CD4-positive, alpha-beta T cell (primary cell): ENCODE measurements around the gene FBXO27. TPM values are rescaled to one million over a fixed set of nuclear protein-coding genes. Genes with fewer than 3 reads are reported as not detected.

Experiments
- ATAC-seq: fragments of 200-7000 bp; cut with Tn5 transposase; one replicate; pipeline ENCODE4 v1.10.0; 2022; ENCODE audit warnings: mild to moderate bottlenecking; ENCODE audit not compliant: poor library complexity
- CTCF ChIA-PET: fragments of 350-600 bp; sonication (Branson Sonifier 250); formaldehyde crosslinking; loops from one replicate; lab custom pipeline; 2021; ENCODE audit warnings: antibody characterized with exemption, inconsistent platforms; lab: Charles Lee
- POLR2A ChIA-PET: fragments of 350-600 bp; sonication (Branson Sonifier 250); formaldehyde crosslinking; loops from one replicate; lab custom pipeline; 2021; ENCODE audit warnings: antibody characterized with exemption, inconsistent platforms; lab: Charles Lee
- DNase-seq, 14 experiments: peaks; one replicate each; pipeline ENCODE4 v3.0.0-alpha.2; 2013 to 2020; ENCODE audit warnings: mixed read lengths in 2 of 14
- H3K27ac ChIP-seq, 2 donors: one replicate each; pipeline versions ENCODE4 v1.5.1 to v1.7.0; 2013; ENCODE audit warnings: low read length in 2 of 2, low read depth in 1 of 2, mild to moderate bottlenecking in 1 of 2
- H3K27me3 ChIP-seq, 2 experiments: 1 replicate in 1 of 2; 2 replicates in 1 of 2; pipeline versions ENCODE4 v1.6.1 to v1.7.0; 2013; ENCODE audit warnings: low read length in 2 of 2, control low read depth in 1 of 2, mild to moderate bottlenecking in 1 of 2, moderate library complexity in 1 of 2; ENCODE audit not compliant: insufficient read depth in 2 of 2, control insufficient read depth in 1 of 2
- H3K36me3 ChIP-seq: one replicate; pipeline ENCODE4 v1.6.1; 2013; ENCODE audit warnings: low read length, control low read depth; ENCODE audit not compliant: insufficient read depth
- H3K4me1 ChIP-seq: one replicate; pipeline ENCODE4 v1.6.1; 2013; ENCODE audit warnings: low read length, control low read depth; ENCODE audit not compliant: insufficient read depth
- H3K4me3 ChIP-seq: one replicate; pipeline ENCODE4 v1.5.1; 2013; ENCODE audit warnings: mild to moderate bottlenecking, low read length, moderate library complexity
- H3K9me3 ChIP-seq, 2 experiments: 1 replicate in 1 of 2; 2 replicates in 1 of 2; pipeline versions ENCODE4 v1.6.1 to v1.7.0; 2013; ENCODE audit warnings: low read length in 2 of 2, mild to moderate bottlenecking in 2 of 2, control low read depth in 1 of 2, moderate library complexity in 1 of 2; ENCODE audit not compliant: control insufficient read depth in 1 of 2, insufficient read depth in 1 of 2
- H3K27ac Mint-ChIP-seq: one replicate; pipeline ENCODE4 v1.8.0; 2020; ENCODE audit warnings: mixed read lengths
- H3K27me3 Mint-ChIP-seq: one replicate; pipeline ENCODE4 v1.8.0; 2021; ENCODE audit warnings: mixed read lengths
- H3K36me3 Mint-ChIP-seq: one replicate; pipeline ENCODE4 v1.8.0; 2021; ENCODE audit warnings: low read depth, mixed read lengths
- H3K4me1 Mint-ChIP-seq: one replicate; pipeline ENCODE4 v1.8.0; 2021; ENCODE audit warnings: low read depth, mixed read lengths
- H3K4me3 Mint-ChIP-seq: one replicate; pipeline ENCODE4 v1.8.0; 2020; ENCODE audit warnings: mild to moderate bottlenecking, mixed read lengths
- H3K9me3 Mint-ChIP-seq: one replicate; pipeline ENCODE4 v1.8.0; 2020; ENCODE audit warnings: mixed read lengths
- CTCF ChIP-seq: fragments of 200-600 bp; IDR thresholded peaks from one replicate; pipeline ENCODE4 v1.8.0; 2022; ENCODE audit warnings: antibody characterized with exemption, mild to moderate bottlenecking
- intact Hi-C, 2 experiments: fragments of 100-400 bp; cut with DNase I in 1 of 2; cut with micrococcal nuclease in 1 of 2; formaldehyde crosslinking; loops; one replicate each; pipeline versions ENCODE4 v1.15.1 to v1.9.0; 2023 to 2025; cut with DNase I, micrococcal nuclease
- total RNA-seq, 174 experiments: library from RNA in 2 of 174; stranded (reverse) in 2 of 174; gene quantifications; one replicate each; pipeline ENCODE4 v1.2.3 and lab custom pipeline; 2021 to 2026

FBXO27 gene
- total RNA-seq, 2 experiments from 2014 or later: 0.11 TPM; not detected in 1

GRCh38 chr19:39009001-39009400 lies 23.3 kb downstream of the FBXO27 start:
- no peaks in the 10 kb centered on the region for H3K9me3 Mint-ChIP-seq
- H3K4me3 ChIP-seq: no peak overlapping the region
- no peaks in the 10 kb centered on the region for H3K36me3 ChIP-seq
- DNase-seq: no peak
- no peaks in the 10 kb centered on the region for H3K4me1 ChIP-seq
- H3K27ac ChIP-seq: no peak overlapping the region
- H3K4me1 Mint-ChIP-seq: no peaks in the 10 kb centered on the region
- H3K27me3 ChIP-seq: peaks cover 0 to 2% of the 10 kb centered on the region in 2 experiments
- peaks cover 9% of the 10 kb centered on the region for H3K27me3 Mint-ChIP-seq
- no peak overlapping the region for H3K4me3 Mint-ChIP-seq
- no peaks in the 10 kb centered on the region for H3K36me3 Mint-ChIP-seq
- no peaks in the 10 kb centered on the region for H3K9me3 ChIP-seq
- intact Hi-C loops: no loop called here
- ATAC-seq: no peak
- no peak overlapping the region for H3K27ac Mint-ChIP-seq
- POLR2A ChIA-PET: no interaction called here
- TF ChIP-seq CTCF: no peak
- CTCF ChIA-PET: no interaction called here

- Mint-ChIP-seq H3K4me3 (no peak overlapping the region), H3K36me3 (no peaks in the 10 kb centered on the region), H3K9me3 (no peaks in the 10 kb centered on the region), H3K27ac (no peak overlapping the region), H3K27me3 (peaks cover 13% of the 10 kb centered on the region), H3K4me1 (no peaks in the 10 kb centered on the region)
- Histone ChIP-seq H3K9me3 (no peaks in the 10 kb centered on the region), H3K27me3 (peaks cover 0 to 2% of the 10 kb centered on the region in 2 experiments), H3K4me1 (no peaks in the 10 kb centered on the region), H3K4me3 (no peak overlapping the region), H3K36me3 (no peaks in the 10 kb centered on the region), H3K27ac (no peak overlapping the region)
- no peak for DNase-seq
- ATAC-seq: no peak
- intact Hi-C loops: no loop called here
- ChIA-PET POLR2A (no interaction called here), CTCF (no interaction called here)
- TF ChIP-seq CTCF: no peak
Measured at GRCh38 chr19:39008137-39008536, 24.2 kb downstream of the FBXO27 start.

GRCh38 chr19:39007096-39007495 lies 25.3 kb downstream of the FBXO27 start:
- no peaks in the 10 kb centered on the region for H3K4me1 ChIP-seq
- H3K36me3 ChIP-seq: no peaks in the 10 kb centered on the region
- POLR2A ChIA-PET: no interaction called here
- no peak overlapping the region for H3K4me3 ChIP-seq
- no peaks in the 10 kb centered on the region for H3K9me3 Mint-ChIP-seq
- no peak for TF ChIP-seq CTCF
- H3K27me3 ChIP-seq: peaks cover 0 to 2% of the 10 kb centered on the region in 2 experiments
- no peak overlapping the region for H3K27ac ChIP-seq
- CTCF ChIA-PET: no interaction called here
- DNase-seq (no peak), ATAC-seq (no peak)
- no peaks in the 10 kb centered on the region for H3K9me3 ChIP-seq
- H3K27me3 Mint-ChIP-seq: peaks cover 16% of the 10 kb centered on the region
- no peak overlapping the region for H3K27ac Mint-ChIP-seq
- no peak overlapping the region for H3K4me3 Mint-ChIP-seq
- intact Hi-C loops: no loop called here
- H3K4me1 Mint-ChIP-seq: no peaks in the 10 kb centered on the region
- H3K36me3 Mint-ChIP-seq: no peaks in the 10 kb centered on the region
